Mucosa of stomach (tissue), 1 donor: ENCODE data around the gene GUCA1A.
"Not testable (repeated sequence)": the region's sequence is repeated elsewhere in the genome, so short reads cannot be mapped to it uniquely, and the experiment has no call there.

Source experiments
- H3K27me3 ChIP-seq: one replicate; pipeline ENCODE4 v1.7.0; 2013; ENCODE audit warnings: mild to moderate bottlenecking, low read length; ENCODE audit not compliant: control insufficient read depth, insufficient read depth
- H3K36me3 ChIP-seq: one replicate; pipeline ENCODE4 v1.7.0; 2013; ENCODE audit warnings: low read length; ENCODE audit not compliant: control insufficient read depth, insufficient read depth
- H3K4me1 ChIP-seq: one replicate; pipeline ENCODE4 v1.7.0; 2013; ENCODE audit warnings: mild to moderate bottlenecking, low read length; ENCODE audit not compliant: control insufficient read depth, insufficient read depth
- H3K4me3 ChIP-seq: one replicate; pipeline ENCODE4 v1.7.0; 2013; ENCODE audit warnings: low read length
- H3K9ac ChIP-seq: one replicate; pipeline ENCODE4 v1.7.0; 2013; ENCODE audit warnings: mild to moderate bottlenecking, low read length, moderate library complexity
- H3K9me3 ChIP-seq: one replicate; pipeline ENCODE4 v1.7.0; 2013; ENCODE audit warnings: mild to moderate bottlenecking, low read length, moderate library complexity; ENCODE audit not compliant: control insufficient read depth
- donor health status: Pancreatic carcinoma.

GUCA1A gene

GRCh38 chr6:42163981-42164380, 9.2 kb upstream of the GUCA1A start:
- Histone ChIP-seq H3K9ac (no peak overlapping the region), H3K36me3 (no peaks in the 10 kb centered on the region), H3K9me3 (no peaks in the 10 kb centered on the region), H3K4me1 (peaks cover 17% of the 10 kb centered on the region), H3K4me3 (no peak overlapping the region), H3K27me3 (peaks cover 3% of the 10 kb centered on the region)

DNA sequence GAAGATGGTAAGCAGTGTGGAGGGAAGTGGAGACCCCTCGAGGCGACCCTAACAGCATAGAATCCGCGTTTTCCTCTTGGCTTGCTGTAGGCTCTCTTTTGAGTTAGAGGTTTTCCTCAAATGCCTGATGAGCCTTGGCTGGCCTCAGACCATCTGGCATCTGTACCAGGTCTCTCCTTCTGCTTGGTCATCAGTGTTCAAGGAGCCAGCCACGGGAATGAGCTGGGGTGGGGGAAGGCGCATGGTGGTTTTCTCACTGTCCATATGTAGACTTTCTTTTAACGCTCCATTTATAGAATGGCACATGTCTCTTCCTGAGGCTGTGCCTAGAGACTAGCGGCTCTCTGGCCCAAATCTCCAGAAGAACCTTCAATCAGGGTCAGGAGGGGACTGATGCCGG, 8.1 kb upstream of the GUCA1A start:
- Histone ChIP-seq H3K27me3 (peaks cover 3% of the 10 kb centered on the region), H3K4me3 (no peak overlapping the region), H3K9ac (no peak overlapping the region), H3K36me3 (no peaks in the 10 kb centered on the region), H3K9me3 (no peaks in the 10 kb centered on the region), H3K4me1 (peaks cover 8% of the 10 kb centered on the region)

- peak overlapping the region; percentile 29 for H3K9ac ChIP-seq
- no peaks in the 10 kb centered on the region for H3K9me3 ChIP-seq
- peaks cover 3% of the 10 kb centered on the region for H3K27me3 ChIP-seq
- H3K4me3 ChIP-seq: no peak overlapping the region
- peaks cover 8% of the 10 kb centered on the region for H3K4me1 ChIP-seq
- H3K36me3 ChIP-seq: no peaks in the 10 kb centered on the region
Measured at GRCh38 chr6:42166444-42167141, 6.6 kb upstream of the GUCA1A start.

DNA sequence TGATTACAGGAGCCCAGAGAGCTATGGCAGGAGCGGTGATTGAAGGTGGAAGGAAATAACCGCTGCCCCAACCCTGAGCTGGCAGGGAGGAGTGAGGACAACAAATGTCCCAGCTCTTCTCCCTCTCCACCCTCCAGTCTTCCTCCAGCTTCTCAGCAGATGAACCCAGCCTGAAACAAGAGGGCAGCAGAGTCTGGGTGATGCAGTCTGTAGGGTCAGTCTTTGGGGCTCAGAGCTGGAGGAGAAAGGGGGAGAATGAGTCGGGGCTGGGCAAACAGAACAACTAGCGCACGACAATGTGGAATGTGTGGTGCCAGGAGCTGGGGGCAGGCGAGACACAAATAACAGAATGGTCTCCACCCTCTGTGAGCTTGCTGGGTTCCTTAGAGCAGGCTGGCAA, 4.5 kb upstream of the GUCA1A start:
- H3K27me3 ChIP-seq: no peaks in the 10 kb centered on the region
- no peak overlapping the region for H3K9ac ChIP-seq
- H3K4me1 ChIP-seq: peaks cover 16% of the 10 kb centered on the region

GRCh38 chr6:42169780-42170179, 3.4 kb upstream of the GUCA1A start:
- H3K27me3 ChIP-seq, H3K9me3 ChIP-seq, H3K4me3 ChIP-seq, H3K36me3 ChIP-seq, H3K9ac ChIP-seq: not testable (repeated sequence)
- peaks cover 16% of the 10 kb centered on the region for H3K4me1 ChIP-seq

More for the DNA sequence above, 4.5 kb upstream of the GUCA1A start:
- Histone ChIP-seq H3K36me3 (no peaks in the 10 kb centered on the region), H3K9me3 (no peaks in the 10 kb centered on the region), H3K4me3 (no peak overlapping the region)

- Histone ChIP-seq H3K9me3 (no peaks in the 10 kb centered on the region), H3K4me1 (peaks cover 7% of the 10 kb centered on the region), H3K27me3 (no peaks in the 10 kb centered on the region), H3K9ac (no peak overlapping the region), H3K36me3 (no peaks in the 10 kb centered on the region), H3K4me3 (no peak overlapping the region)
Measured at GRCh38 chr6:42171813-42172581, 1.2 kb upstream of the GUCA1A start.

DNA sequence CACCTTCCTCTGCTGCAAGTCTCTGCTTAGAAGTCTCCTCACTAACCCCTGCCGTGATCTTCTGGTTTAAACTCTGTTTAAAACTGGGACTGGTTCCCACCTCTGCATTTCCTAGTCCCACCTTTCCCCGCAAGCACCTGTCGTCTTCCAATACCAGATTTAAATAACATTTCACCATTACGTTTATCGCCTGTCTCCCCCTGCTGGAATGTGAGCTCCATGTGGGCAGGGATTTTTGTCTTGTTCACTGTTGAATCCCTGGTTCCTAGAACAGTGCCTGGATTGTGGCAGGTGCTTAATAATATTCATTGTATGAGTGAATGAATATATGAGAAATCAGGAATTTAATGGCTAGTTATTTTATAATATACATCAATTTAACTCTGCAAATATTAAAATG, 2.7 kb downstream of the GUCA1A start:
- H3K9me3 ChIP-seq: no peaks in the 10 kb centered on the region

DNA sequence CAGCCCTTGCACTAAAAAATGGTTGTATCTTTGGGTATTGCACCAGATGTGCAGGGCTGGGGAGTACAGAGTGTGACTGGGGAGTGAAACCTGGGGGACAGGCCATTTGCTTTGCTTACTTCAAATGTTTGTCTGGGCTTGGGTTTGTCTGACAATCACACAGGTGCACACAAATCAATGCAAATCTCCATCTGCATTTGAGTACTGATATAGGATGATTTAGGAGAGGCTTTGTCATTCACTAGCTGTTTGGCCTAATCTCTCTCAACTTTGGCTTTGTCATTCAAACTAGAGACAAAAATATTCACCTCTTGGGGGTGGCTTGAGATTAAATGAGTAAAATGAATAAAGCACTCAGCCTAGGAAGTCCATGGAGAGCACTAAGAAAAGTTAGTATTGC, 3.8 kb downstream of the GUCA1A start:
- Histone ChIP-seq H3K4me3 (no peak overlapping the region), H3K27me3 (peaks cover 12% of the 10 kb centered on the region), H3K36me3 (no peaks in the 10 kb centered on the region), H3K9ac (no peak overlapping the region), H3K9me3 (no peaks in the 10 kb centered on the region), H3K4me1 (peaks cover 7% of the 10 kb centered on the region)

More for the DNA sequence above, 2.7 kb downstream of the GUCA1A start:
- Histone ChIP-seq H3K36me3 (no peaks in the 10 kb centered on the region), H3K9ac (no peak overlapping the region), H3K4me1 (peaks cover 7% of the 10 kb centered on the region), H3K4me3 (no peak overlapping the region), H3K27me3 (peaks cover 12% of the 10 kb centered on the region)

GRCh38 chr6:42177514-42178364, 4.6 kb downstream of the GUCA1A start:
- H3K9ac ChIP-seq: no peak overlapping the region
- H3K27me3 ChIP-seq: peaks cover 12% of the 10 kb centered on the region
- no peaks in the 10 kb centered on the region for H3K9me3 ChIP-seq
- H3K4me1 ChIP-seq: peaks cover 1% of the 10 kb centered on the region
- no peak overlapping the region for H3K4me3 ChIP-seq
- H3K36me3 ChIP-seq: no peaks in the 10 kb centered on the region

DNA sequence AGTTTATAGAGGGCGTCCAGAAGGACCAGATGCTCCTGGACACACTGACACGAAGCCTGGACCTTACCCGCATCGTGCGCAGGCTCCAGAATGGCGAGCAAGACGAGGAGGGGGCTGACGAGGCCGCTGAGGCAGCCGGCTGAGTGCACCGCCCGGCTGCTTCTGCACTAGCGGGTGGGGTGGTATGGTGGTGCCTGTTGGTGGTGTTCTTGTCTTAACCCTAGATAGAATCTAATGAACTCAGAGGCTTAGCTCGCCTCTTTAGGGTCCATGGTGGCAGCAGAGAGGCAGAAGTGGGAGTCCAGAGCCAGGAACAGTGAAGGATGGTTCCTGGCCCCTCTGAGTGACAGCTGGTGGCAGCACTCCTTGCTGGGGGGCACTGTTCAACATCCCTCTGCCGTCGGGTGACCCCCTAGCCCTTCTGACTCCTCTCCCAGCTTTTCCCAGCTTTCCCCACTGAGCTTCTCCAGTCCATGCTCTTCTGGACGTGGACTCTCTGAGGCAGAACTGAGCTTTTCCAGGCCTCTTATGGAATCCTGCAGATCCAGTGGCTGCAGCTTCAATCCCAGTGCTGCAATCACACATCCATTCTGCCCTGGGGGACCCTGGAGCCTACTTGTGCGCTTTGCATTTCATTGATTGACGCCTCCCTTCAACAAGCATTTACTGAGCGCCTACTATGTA, 6.2 kb downstream of the GUCA1A start:
- peaks cover 12% of the 10 kb centered on the region for H3K27me3 ChIP-seq
- no peak overlapping the region for H3K9ac ChIP-seq
- no peaks in the 10 kb centered on the region for H3K36me3 ChIP-seq
- H3K4me3 ChIP-seq: no peak overlapping the region
- H3K9me3 ChIP-seq: no peaks in the 10 kb centered on the region
- no peaks in the 10 kb centered on the region for H3K4me1 ChIP-seq

DNA sequence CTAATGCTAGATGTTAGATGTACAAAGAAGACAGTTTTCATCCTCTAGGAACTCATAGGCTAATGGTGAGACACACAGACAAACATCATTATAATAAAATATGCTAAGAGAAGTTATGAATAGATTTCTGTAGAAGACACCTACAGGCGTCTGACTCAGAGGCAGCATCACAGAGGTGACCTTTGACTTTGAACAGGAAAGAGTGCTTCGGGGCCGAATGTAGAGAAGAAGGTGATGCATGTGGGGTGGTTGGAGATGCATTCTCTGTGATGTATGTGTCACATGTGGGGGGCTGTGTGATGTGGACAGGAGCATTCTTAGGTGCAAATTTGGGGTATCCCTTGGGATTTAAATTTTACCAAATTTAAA, 6.8 kb downstream of the GUCA1A start:
- peaks cover 12% of the 10 kb centered on the region for H3K27me3 ChIP-seq
- H3K36me3 ChIP-seq: no peaks in the 10 kb centered on the region
- no peak overlapping the region for H3K4me3 ChIP-seq
- no peak overlapping the region for H3K9ac ChIP-seq
- H3K9me3 ChIP-seq: no peaks in the 10 kb centered on the region
- no peaks in the 10 kb centered on the region for H3K4me1 ChIP-seq
